Smooth muscle cell (in vitro differentiated cells): Measurements from ENCODE around the gene TMIGD1. TPM values are rescaled to one million over a fixed set of nuclear protein-coding genes. Genes with fewer than 3 reads are reported as not detected.
A peak's percentile ranks its signal among the peaks of the same experiment; 100 is the strongest.

ENCODE experiments used
- DNase-seq: peaks from one replicate; lab custom pipeline; 2025; ENCODE audit not compliant: unreplicated experiment; lab: John Stamatoyannopoulos, UW
- H2AFZ ChIP-seq: fragments of 200-600 bp; sonication (generic); 2 replicates; pipeline ENCODE4 v1.6.0; 2016; ENCODE audit warnings: antibody characterized with exemption, low read depth, mild to moderate bottlenecking
- H3F3A ChIP-seq: fragments of 200-600 bp; sonication (generic); 2 replicates; pipeline ENCODE4 v1.6.0; 2017; ENCODE audit warnings: antibody characterized with exemption, low read depth
- H3K27ac ChIP-seq: fragments of 200-600 bp; sonication (generic); 2 replicates; pipeline ENCODE4 v1.5.1; 2016; ENCODE audit warnings: low read depth, mild to moderate bottlenecking
- H3K27me3 ChIP-seq: fragments of 200-600 bp; sonication (generic); 2 replicates; pipeline ENCODE4 v1.6.1; 2016; ENCODE audit warnings: low read depth, mild to moderate bottlenecking
- H3K36me3 ChIP-seq: fragments of 200-600 bp; sonication (generic); 2 replicates; pipeline ENCODE4 v1.5.1; 2016; ENCODE audit warnings: low read depth
- H3K4me1 ChIP-seq: fragments of 200-600 bp; sonication (generic); 2 replicates; pipeline ENCODE4 v1.5.1; 2016; ENCODE audit warnings: low read depth
- H3K4me2 ChIP-seq: fragments of 200-600 bp; sonication (generic); 2 replicates; pipeline ENCODE4 v1.6.0; 2016; ENCODE audit warnings: mild to moderate bottlenecking
- H3K4me3 ChIP-seq: fragments of 200-600 bp; sonication (generic); 2 replicates; pipeline ENCODE4 v1.5.1; 2016; ENCODE audit warnings: mild to moderate bottlenecking
- H3K79me2 ChIP-seq: fragments of 200-600 bp; sonication (generic); 2 replicates; pipeline ENCODE4 v1.6.0; 2016; ENCODE audit warnings: low read depth, mild to moderate bottlenecking
- H3K9ac ChIP-seq: fragments of 200-600 bp; sonication (generic); 2 replicates; pipeline ENCODE4 v1.6.0; 2016; ENCODE audit warnings: low read depth
- H3K9me3 ChIP-seq: fragments of 200-600 bp; sonication (generic); replicated peaks from 2 replicates; pipeline ENCODE4 v1.5.1; 2016; ENCODE audit warnings: low read depth
- H4K20me1 ChIP-seq: fragments of 200-600 bp; sonication (generic); 2 replicates; pipeline ENCODE4 v1.6.0; 2016; ENCODE audit warnings: low read depth
- CTCF ChIP-seq: fragments of 200-600 bp; sonication (generic); IDR thresholded peaks from 2 replicates; pipeline ENCODE4 v1.5.1; 2017; ENCODE audit warnings: borderline replicate concordance, mild to moderate bottlenecking, antibody characterized with exemption; ENCODE audit not compliant: insufficient read depth, poor library complexity, severe bottlenecking
- WGBS: methylation state at CpG from one replicate; pipeline ENCODE4 v1.1.7; 2016; ENCODE audit warnings: low lambda C conversion rate; 5-methylcytosine and 5-hydroxymethylcytosine counted together
- polyA plus RNA-seq: library from polyadenylated mRNA; unstranded; fragments of >200 nt; fragmentation: Nextera tagmentation; extraction: Ambion mirVana; gene quantifications from 2 replicates; pipeline ENCODE4 v1.2.1, GENCODE V29; 2016
- total RNA-seq: library from RNA; depleted of rRNA; stranded (reverse); fragments of >200 nt; gene quantifications from 2 replicates; pipeline ENCODE4 v1.2.3, GENCODE V29; 2014

Gene TMIGD1
- total and polyA plus RNA-seq, 2 experiments from 2014 or later, result not detected

DNA sequence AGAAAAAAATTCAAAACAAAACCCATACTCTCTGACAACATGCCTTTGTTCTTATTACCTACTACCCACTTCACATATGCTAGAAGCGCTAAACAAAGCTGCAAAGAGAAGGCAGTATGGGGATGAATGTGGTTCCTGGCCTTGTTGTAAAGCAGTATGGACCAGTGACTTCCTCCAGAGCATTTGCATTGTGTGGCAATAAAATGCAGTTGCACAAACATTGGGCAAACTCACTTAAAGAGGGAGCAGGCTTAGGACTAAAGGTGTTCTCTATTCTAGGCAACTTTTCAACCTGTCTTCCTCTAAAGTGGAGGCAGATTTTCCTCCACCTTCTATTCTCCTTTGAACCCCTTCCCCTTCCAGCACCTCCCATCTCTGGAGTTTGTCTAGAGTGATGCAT lies 17.1 kb downstream of the TMIGD1 start:
- peaks cover 6% of the 10 kb centered on the region for H3F3A ChIP-seq
- H4K20me1 ChIP-seq, result no peaks in the 10 kb centered on the region
- H3K4me2 ChIP-seq, result no peak overlapping the region
- 95% methylated on average over 1 of the region's 1 CpG for WGBS
- H3K36me3 ChIP-seq, result no peaks in the 10 kb centered on the region
- no peak overlapping the region for H3K9ac ChIP-seq
- H2AFZ ChIP-seq, result no peak overlapping the region
- no peak overlapping the region for H3K4me3 ChIP-seq
- no peak overlapping the region for H3K27ac ChIP-seq
- no peak for DNase-seq
- H3K9me3 ChIP-seq, result no peaks in the 10 kb centered on the region
- H3K27me3 ChIP-seq, result no peaks in the 10 kb centered on the region
- TF ChIP-seq CTCF, result no peak
- no peaks in the 10 kb centered on the region for H3K79me2 ChIP-seq
- no peaks in the 10 kb centered on the region for H3K4me1 ChIP-seq

GRCh38 chr17:30315106-30315505 lies 18.8 kb downstream of the TMIGD1 start:
- Histone ChIP-seq H3K4me3 (no peak overlapping the region), H3K4me1 (no peaks in the 10 kb centered on the region), H3K27me3 (no peaks in the 10 kb centered on the region), H3K4me2 (no peak overlapping the region), H3K36me3 (no peaks in the 10 kb centered on the region), H3K9ac (no peak overlapping the region), H4K20me1 (no peaks in the 10 kb centered on the region), H2AFZ (peak overlapping the region; percentile 9), H3K79me2 (no peaks in the 10 kb centered on the region), H3F3A (peaks cover 6% of the 10 kb centered on the region), H3K9me3 (no peaks in the 10 kb centered on the region), H3K27ac (no peak overlapping the region)
- 61% methylated on average over 2 of the region's 2 CpGs for WGBS
- no peak for TF ChIP-seq CTCF
- no peak for DNase-seq

GRCh38 chr17:30314474-30314873 lies 19.4 kb downstream of the TMIGD1 start:
- TF ChIP-seq CTCF, result no peak
- Histone ChIP-seq H2AFZ (no peak overlapping the region), H3K79me2 (no peaks in the 10 kb centered on the region), H3K36me3 (no peaks in the 10 kb centered on the region), H4K20me1 (no peaks in the 10 kb centered on the region), H3K4me1 (no peaks in the 10 kb centered on the region), H3F3A (peaks cover 6% of the 10 kb centered on the region), H3K4me3 (no peak overlapping the region), H3K9ac (no peak overlapping the region), H3K9me3 (no peaks in the 10 kb centered on the region), H3K4me2 (no peak overlapping the region), H3K27ac (no peak overlapping the region), H3K27me3 (no peaks in the 10 kb centered on the region)
- 85% methylated on average over 1 of the region's 1 CpG for WGBS
- no peak for DNase-seq

DNA sequence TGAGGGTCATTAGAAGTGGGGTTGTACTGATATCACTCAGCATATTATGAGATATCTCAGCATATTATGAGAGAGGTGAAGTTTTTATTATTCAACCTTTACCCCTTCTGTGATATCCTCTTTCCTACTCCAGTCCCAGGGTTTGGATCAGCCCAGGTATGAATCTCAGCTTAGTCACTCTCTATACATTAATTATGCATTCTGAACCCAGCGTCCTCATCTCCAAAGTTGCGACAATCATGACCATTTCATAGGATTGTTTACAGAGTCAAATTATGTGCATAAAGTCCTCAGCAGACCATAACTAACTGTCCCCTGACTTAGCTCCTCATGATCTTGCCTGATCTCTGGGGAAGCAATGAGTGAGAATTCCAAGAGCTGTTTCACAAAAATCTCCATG lies 21.6 kb downstream of the TMIGD1 start:
- H3K4me2 ChIP-seq, result no peak overlapping the region
- H3K4me1 ChIP-seq, result no peaks in the 10 kb centered on the region
- no peaks in the 10 kb centered on the region for H3K79me2 ChIP-seq
- TF ChIP-seq CTCF, result no peak
- H3F3A ChIP-seq, result peaks cover 6% of the 10 kb centered on the region
- no peaks in the 10 kb centered on the region for H4K20me1 ChIP-seq
- no peak for DNase-seq
- no peaks in the 10 kb centered on the region for H3K36me3 ChIP-seq
- no peaks in the 10 kb centered on the region for H3K27me3 ChIP-seq
- 67% methylated on average over 2 of the region's 2 CpGs for WGBS
- H3K4me3 ChIP-seq, result no peak overlapping the region
- H3K9me3 ChIP-seq, result no peaks in the 10 kb centered on the region
- H2AFZ ChIP-seq, result no peak overlapping the region
- no peak overlapping the region for H3K27ac ChIP-seq
- no peak overlapping the region for H3K9ac ChIP-seq
